NCI-H2196 (cell line): ENCODE results near the gene FAM76B.
"Not testable (repeated sequence)": the region's sequence is repeated elsewhere in the genome, so short reads cannot be mapped to it uniquely, and the experiment has no call there.

ENCODE experiments used
- DNase-seq: peaks from one replicate; lab custom pipeline; 2025; ENCODE audit not compliant: unreplicated experiment; lab: John Stamatoyannopoulos, UW

FAM76B gene

DNA sequence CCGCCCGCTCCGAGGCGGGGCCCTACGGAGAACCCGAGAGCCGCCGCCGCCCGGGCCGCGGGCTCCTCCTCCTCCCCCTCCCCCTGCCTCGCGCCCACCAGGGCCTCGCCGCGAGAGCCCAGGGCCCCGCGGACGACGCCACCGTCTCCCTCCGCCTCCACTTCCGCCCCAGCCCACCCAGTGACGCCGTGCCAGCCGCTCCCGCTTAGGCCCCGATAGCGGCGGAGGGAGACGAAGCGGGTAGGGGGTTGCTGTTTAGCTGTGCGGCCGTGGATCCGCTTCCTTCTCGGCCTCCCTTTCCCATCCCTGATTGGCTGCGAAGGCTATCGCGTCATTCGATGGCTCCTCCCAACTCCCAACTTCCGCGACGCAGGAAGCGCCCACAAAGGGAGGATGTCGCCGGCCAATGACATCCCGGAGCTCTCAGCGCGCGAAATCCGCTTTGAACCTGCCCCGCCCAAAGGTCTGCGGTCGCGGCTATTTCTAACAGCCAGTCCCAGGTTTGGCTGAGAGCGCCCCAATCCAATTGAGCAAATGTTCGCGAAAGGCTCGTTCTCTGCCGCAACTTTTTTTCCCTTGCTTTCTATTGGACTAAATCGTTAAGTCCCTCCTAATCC lies at the start of gene FAM76B:
TSS of gene FAM76B (minus strand) at position 277 of the 617 bp plus-strand sequence. CDS start 304 bp downstream, outside the sequence.
- peak; percentile 97 for DNase-seq

DNA sequence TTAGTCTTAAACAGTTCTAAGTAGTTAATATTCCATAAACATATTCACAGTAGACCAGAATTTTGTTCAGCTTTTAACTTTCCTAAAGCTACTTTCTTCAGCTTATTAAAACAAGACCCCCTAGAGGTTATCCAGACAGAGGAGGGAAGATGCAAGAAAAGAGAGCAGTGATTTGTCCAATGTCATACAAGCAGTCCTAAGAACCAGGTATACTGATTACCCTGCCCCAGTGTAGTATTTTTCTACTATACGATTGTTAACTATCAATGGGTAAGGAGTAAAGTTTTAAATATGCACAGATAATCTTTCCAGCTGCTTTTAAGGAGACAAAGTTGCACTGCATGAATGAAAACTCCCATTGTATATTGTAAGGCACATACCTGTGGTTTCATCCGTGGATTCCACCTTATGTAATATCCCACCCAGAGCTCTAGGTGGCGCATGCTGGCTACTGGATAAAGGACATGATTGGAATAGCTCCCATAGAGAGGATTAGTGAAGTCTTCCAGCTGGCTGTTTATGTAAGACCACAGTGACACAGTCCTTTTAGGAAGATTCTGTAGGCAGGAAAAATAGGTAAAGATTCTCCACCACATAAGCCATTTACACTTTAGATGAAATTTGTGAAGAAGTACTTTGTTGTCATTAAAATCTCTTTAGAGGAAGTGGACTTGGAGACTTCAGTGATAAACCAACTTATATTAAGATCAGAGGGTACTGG lies 46.3 kb upstream of the FAM76B start:
- DNase-seq, result peak; percentile 66

DNA sequence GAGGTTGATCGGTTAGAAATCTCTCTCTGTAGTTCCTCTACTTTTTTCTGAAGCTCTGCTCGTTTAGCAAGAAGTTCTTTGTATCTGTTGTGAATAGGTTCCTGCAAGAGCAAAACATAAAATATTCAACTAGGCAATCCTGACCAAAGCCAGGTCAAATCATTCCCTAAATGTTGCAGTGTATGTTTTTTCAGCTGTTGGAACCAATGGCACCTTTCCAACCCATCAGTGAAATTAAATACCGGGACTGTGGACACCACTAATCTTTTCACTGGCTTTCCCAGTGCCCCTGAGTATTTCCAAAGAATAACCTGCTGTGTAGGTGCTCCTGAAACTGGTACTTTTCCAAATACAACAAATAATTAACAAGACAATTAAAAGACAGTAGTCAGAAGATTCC lies 45.8 kb upstream of the FAM76B start:
- peak; percentile 13 for DNase-seq

DNA sequence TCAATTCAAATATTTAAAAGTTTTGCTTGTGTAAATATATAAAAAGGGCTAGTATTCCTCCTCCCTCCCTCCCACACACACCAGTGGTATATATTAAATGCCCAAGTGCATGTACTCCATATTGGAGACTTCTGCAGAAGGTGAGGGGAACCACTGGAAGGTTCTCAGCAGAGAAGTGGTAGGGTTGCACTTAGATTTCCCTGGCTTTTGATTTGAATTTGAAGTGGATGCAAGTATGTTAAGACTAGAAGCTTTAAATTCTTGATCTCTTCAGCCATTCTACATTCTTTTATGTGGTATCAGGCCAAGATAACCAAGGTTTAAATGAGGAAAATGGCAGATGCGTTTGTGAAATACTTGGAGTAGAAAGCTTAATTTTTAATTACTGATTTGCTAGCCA lies 43.8 kb upstream of the FAM76B start:
- no peak for DNase-seq

DNA sequence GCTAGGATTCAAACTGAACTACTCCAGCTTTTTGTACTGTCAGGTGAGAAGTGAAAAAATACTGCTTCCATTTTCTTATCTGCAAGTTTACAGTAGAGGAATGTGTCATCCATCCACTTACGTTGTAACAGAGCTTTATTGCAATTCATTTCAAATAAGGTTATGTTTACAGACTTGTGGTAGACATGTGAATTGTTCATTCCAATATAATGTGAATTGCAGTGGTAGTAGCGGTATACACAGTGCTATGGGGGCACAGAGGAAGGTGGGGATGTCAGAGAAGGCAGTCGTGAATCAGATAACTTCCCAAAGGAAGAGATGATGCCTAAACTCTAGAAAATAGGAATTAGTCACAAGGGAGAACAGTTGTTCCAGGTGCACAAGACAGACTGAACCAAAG lies 43.2 kb upstream of the FAM76B start:
- no peak for DNase-seq

DNA sequence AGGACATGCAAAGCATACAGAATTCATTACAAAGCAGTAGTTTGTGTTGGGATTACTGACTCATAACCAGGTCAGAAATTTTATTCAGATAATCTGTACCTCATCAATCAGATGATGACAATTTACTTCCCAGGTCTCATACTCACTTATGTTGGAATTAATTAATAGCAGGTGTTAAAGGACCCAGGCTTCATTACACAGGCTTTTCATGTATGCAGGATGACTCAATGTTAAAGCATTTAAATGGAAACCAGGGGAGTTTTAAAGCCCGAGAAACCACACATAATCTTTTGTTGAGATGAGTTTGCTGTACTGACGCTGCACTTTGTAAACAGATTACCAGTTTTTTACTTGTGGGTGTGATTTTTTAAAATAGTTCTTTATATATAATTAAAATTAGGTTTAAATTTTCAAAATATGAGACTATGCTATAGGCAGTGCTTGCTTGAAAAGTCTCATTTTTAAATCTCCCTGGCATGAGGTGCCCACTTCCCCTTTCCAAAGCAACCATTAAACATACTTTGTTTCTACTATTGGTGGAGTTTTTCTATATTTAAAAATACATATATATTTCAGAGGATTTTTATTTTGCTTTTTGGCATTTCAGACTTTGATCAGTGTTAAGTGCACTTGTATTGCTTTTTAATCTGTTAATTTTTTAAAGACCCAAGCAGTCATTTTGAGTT lies 41.8 kb upstream of the FAM76B start:
- no peak for DNase-seq

DNA sequence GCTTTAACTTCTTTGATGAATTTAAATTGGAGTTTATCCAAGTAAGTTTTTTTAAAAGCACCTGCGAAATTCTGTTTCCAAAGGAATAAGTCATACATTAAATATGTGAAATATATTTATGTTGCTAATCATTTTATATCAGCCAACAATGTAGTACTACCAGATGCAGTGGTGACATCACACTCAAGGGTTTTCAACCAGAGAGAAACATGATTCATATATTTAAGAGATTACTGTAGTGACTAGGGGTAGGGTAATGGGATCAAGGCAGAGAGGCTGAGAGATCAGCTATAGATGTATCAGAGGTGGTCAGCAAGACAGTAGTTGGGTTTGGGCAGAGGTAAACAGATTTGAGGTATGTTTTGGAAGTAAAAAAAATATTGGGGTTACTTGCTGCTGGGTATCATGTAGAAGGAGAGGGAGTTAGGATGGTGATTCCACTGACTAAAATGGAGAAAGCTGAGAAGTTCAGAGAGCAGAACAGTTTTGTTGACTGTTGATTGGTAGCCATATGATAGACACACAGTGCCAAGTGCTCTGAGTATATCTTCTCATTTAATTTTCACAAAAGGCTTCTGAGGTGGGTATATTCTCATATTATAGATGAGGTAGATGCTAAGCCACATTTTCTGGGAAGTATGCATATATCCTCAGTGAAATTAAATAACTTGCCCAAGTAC lies 40.1 kb upstream of the FAM76B start:
- no peak for DNase-seq

DNA sequence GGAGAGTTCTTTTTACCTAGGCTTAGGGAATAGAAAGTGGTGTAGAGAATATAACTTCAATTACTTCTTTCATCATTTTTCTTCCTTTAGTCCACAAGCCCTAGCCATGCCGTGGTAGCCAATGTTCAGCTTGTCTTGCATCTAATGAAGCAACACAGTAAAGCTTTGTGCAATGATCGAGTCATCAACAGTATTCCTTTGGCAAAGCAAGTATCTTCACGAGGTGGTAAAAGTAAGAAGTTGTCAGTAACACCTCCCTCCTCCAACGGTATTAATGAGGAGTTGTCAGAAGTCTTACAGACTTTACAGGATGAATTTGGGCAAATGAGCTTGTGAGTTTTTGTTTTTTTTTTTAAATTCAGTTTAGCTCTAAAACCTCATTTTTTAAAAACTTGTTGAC lies 38.1 kb upstream of the FAM76B start:
- no peak for DNase-seq

DNA sequence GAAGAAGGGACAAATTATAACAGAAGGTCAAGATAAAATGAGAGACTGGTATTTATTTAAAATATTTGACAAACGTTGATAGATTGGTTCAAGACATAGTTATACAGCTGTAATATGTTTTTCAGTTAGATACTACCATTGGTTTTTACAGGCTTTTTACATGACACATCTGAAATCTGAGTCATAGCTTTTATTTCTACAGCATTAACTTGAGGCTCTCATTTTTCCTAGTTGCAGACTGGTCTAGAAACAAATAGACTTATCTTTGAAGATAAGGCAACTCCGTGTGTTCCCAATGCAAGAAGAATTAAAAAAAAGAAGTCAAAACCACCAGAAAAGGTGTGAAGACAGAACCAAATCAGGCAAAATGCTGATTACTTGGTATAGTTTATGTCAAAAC lies 32.1 kb upstream of the FAM76B start:
- no peak for DNase-seq

DNA sequence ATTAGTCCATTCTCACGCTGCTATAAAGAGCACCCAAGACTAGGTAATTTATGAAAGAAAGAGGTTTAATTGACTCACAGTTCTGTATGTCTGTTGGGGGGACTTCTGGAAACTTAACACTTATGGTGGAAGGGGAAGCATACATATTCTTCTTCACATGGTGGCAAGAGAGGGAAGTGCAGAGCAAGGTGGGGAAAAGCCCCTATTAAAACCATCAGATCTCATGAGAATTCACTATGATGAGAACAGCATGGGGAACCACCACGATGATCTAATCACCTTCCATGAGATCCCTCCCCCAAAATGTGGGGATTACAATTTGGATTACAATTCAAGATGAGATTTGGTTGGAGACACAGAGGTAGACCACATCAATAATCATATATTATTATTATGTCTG lies 26.5 kb upstream of the FAM76B start:
- DNase-seq, result no peak

DNA sequence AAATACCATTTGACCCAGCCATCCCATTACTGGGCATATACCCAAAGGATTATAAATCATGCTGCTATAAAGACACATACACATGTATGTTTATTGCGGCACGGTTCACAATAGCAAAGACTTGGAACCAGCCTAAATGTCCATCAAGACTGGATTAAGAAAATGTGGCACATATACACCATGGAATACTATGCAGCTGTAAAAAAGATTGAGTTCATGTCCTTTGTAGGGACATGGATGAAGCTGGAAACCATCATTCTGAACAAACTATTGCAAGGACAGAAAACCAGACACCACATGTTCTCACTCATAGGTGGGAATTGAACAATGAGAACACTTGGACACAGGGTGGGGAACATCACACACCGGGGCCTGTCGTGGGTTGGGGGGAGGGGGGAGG lies 21.5 kb upstream of the FAM76B start:
- not testable (repeated sequence) for DNase-seq

DNA sequence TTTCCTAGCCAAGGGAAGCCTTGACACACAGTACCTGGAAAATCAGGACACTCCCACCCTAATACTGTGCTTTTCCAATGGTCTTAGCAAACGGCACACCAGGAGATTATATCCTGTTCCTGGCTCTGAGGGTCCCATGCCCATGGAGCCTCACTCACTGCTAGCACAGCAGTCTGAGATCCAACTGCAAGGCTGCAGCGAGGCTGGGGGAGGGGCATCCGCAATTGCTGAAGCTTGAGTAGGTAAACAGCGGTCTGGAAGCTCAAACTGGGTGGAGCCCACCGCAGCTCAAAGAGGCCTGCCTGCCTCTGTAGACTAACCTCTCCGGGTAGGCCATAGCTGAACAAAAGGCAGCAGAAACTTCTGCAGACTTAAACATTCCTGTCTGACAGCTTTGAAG lies 16.9 kb upstream of the FAM76B start:
- not testable (repeated sequence) for DNase-seq

DNA sequence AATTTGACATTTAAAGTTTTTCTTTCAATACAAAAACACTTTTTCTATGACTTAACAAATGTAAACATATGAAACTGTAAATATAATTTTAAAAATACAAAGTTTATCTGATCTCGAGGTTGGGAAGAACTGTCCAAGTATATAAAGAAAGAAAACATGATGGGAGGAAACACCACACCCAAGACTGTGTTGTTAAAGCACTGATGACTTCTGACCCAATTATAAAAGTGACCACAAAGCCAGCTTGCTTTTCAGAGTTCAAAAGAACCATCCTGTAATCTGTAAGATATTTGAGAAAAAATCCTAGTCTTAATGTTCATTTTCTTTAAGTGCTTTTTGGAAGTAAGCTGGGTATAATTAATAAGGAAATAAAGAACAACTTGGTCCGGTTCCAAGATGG lies 16.3 kb upstream of the FAM76B start:
- DNase-seq, result no peak

DNA sequence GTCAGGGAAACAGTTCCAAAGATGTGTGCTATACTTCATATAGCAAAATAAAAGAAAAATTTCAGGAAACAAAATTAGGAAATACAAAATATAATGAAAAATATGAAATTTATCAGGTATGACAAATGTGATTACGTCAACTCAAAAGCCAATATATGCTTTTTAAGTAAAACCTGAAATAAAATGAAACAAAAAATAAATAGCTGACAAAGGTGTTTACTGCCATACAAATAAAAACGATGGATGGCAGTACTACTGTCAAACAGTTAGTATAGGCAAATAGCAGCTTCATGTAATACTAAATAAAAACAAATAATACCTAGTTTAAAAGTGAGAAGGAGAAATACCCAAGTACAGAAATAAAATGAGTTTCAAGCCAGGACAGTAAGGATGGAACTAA lies 14.4 kb upstream of the FAM76B start:
- DNase-seq, result no peak

DNA sequence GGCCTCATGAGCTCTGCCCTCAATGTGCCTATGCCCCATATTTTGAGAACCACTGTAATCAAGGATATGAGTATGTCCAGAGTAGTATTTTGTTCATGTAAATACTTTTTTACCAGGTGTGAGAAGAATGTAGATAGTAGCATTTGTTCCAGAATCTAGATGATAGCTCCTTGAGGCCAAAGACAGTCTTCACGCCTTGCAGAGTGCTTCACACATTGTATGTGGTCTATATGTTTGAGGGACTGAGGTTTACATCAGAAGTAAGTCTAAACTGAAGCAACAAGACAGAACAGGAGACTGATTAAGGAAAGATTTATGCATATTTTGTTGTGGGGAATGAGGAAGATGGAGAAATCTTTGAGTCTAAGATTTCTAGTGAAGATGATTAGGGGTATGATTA lies 13.2 kb upstream of the FAM76B start:
- no peak for DNase-seq

DNA sequence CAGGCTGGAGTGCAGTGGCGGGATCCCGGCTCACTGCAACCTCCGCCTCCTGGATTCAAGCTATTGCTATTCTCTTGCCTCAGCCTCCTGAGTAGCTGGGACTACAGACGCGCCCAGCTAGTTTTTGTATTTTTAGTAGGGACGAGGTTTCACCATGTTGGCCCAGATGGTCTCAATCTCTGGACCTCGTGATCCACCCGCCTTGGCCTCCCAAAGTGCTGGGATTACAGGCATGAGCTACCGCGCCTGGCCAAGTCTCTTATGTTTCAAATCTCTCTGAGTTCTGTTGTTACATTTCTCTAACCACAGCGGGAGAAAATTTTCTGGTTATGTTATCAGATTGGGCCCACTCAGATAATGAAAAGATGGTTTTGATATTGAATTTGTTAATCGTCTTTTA lies 10.9 kb upstream of the FAM76B start:
- DNase-seq, result no peak

DNA sequence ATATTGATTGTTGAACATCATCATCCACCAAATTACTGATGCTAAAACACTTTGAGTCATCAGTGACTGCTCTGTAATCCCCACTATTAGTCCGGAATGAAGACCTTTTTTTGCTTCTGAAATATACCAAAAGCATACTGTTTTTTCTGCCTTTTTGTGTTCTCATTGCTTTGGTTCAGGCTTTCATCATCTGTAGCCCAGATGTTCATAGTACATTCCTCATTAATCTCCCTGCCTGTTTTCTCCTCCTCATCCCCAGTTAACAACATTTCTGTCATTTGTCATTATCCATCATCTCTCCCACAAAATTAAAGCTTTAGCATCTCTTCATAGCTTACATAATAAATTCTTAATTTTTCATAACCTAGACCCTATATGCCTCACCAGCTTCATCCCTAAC lies 10.0 kb upstream of the FAM76B start:
- DNase-seq, result no peak

DNA sequence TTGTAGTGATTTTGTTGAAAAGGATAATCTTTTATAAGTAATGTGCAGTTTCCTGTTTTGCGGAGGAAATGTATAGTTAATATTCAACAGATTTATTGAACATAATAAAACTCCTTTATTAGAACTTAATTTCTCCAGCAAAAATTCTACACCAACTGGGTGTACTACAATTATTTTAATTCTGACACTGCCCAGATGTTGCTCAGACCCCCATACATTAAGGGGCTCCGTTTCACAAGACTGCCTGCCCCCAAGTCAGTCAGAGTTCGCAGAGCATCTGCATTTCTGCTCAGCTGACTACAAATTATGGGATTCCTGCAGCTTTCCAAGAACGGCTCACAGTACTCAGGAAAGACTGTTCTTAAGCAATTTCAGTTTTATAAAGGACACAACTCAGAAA lies 6.9 kb upstream of the FAM76B start:
- DNase-seq, result no peak

DNA sequence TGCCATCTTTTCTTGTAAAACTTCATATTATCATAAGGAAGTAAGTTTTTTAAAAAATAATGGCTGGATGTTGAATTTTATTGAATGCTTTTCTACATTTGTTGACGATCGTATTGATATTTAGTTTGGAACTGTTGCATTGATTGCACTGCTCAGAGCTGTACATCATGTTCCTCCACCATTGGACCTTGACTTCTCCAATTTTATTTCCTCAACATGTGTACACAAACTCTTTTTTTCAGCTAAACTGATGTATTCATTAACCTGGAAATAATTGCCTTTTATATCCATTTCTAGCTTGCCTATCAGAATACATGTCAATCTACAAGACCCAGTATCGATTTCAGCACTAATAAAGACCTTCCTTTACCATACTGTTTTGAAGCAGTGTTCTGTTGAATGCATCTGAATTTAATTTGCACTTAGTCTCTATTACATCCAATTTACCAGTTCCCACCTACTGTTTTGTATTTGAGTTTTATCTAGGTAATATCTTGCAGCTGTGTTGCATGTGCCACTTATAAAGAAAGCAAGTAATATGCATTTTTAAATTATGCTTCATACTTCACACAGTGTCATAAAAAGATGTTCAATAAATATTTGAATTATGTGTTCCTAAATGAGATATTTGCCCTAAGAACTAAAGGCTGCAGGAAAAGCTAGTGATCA lies 6.2 kb upstream of the FAM76B start:
- no peak for DNase-seq

DNA sequence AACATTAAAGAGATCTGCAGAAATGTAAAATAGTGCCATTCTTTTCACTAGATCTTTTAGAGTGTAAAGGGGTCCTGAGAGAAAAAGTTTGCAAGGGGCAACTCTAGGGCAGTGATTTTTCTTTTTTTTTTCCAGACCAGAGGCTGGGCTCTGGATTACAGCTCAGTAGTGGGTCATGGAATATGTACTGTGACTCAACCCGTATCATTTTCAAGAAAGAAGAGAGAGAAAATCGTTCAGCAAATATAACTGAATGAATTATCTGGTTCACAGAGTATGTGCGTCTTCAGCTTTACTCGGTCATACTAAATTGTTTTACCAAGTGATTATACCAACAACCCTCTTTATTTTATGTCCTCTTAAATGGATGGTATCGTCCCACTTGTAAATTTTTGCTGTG lies 4.5 kb upstream of the FAM76B start:
- no peak for DNase-seq

DNA sequence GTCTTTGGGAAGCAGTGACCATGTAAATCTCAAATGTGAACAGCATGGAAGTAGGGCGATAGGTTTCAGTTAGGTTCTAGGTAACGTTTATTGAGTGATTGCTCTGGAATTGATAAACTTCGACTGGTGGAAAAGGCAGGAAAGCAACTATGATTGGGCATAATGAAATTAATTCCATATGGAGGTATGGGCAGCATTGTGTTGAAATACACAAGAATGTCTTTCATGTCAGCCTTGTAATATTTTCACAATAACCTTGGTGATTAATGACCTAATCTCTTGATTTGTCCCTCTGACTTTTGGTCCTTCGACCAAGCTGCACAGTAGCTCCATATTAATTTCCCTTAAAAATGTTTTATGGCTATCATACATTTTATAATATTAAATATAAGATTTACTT lies 3.5 kb upstream of the FAM76B start:
- no peak for DNase-seq
